Heart left ventricle (tissue), 16 donors: Measurements from ENCODE around the gene MYO1H. TPM values are rescaled to one million over a fixed set of nuclear protein-coding genes. Genes with fewer than 3 reads are reported as not detected.

Experiments
- ATAC-seq, 4 donors: fragments of 200-7000 bp; cut with Tn5 transposase; one replicate each; pipeline ENCODE4 v1.9.1; 2020 to 2022; ENCODE audit warnings: moderate library complexity in 4 of 4, mild to moderate bottlenecking in 3 of 4, moderate number of reproducible peaks in 1 of 4
- DNase-seq, 5 donors: peaks; one replicate each; pipeline ENCODE4 v3.0.0-alpha.2; 2020
- H3K27ac ChIP-seq, 12 donors: fragments of 200-600 bp; sonication (generic) in 4 of 12; one replicate each; pipeline versions ENCODE4 v1.5.0 to v1.8.0; 2016 to 2022; ENCODE audit warnings: mild to moderate bottlenecking in 2 of 12
- H3K27me3 ChIP-seq, 9 donors: fragments of 200-600 bp; sonication (generic) in 2 of 9; one replicate each; pipeline versions ENCODE4 v1.5.1 to v1.8.0; 2016 to 2022; ENCODE audit warnings: mild to moderate bottlenecking in 3 of 9
- H3K36me3 ChIP-seq, 9 donors: fragments of 200-600 bp; sonication (generic) in 2 of 9; one replicate each; pipeline versions ENCODE4 v1.5.0 to v1.8.0; 2018 to 2022; ENCODE audit warnings: mild to moderate bottlenecking in 2 of 9
- H3K4me1 ChIP-seq, 12 donors: fragments of 200-600 bp; sonication (generic) in 4 of 12; one replicate each; pipeline versions ENCODE4 v1.5.0 to v1.8.0; 2016 to 2022; ENCODE audit warnings: mild to moderate bottlenecking in 3 of 12
- H3K4me3 ChIP-seq, 12 donors: fragments of 200-600 bp; sonication (generic) in 4 of 12; one replicate each; pipeline versions ENCODE4 v1.5.0 to v1.8.0; 2017 to 2022; ENCODE audit warnings: mild to moderate bottlenecking in 9 of 12, moderate library complexity in 4 of 12
- H3K9me3 ChIP-seq, 12 donors: fragments of 200-600 bp; sonication (generic) in 4 of 12; one replicate each; pipeline versions ENCODE4 v1.5.0 to v1.8.0; 2016 to 2022; ENCODE audit warnings: mild to moderate bottlenecking in 1 of 12
- POLR2A ChIP-seq, 2 donors: fragments of 450-650 bp; IDR thresholded peaks; one replicate each; pipeline ENCODE4 v1.6.1; 2017; ENCODE audit warnings: antibody characterized with exemption in 2 of 2, mild to moderate bottlenecking in 2 of 2, moderate library complexity in 2 of 2
- WGBS, 4 donors: extraction: QIAGEN DNeasy Blood & Tissue Kit in 2 of 4; methylation state at CpG; one replicate each; pipeline versions ENCODE4 v1.1.5 to v1.1.7; 2013 to 2018; 5-methylcytosine and 5-hydroxymethylcytosine counted together
- intact Hi-C, 10 donors: fragments of 100-400 bp; cut with DNase I; formaldehyde crosslinking; loops; one replicate each; pipeline versions ENCODE4 v1.11.1 to v1.14.2; 2022
- polyA plus RNA-seq, 2 donors: library from polyadenylated mRNA; stranded (reverse); fragments of 200-250 nt; gene quantifications; one replicate each; pipeline ENCODE4 v1.2.3, GENCODE V29; 2013
- total RNA-seq, 9 donors: library from RNA; depleted of rRNA in 2 of 9; stranded (reverse); fragments of >200 nt in 2 of 9; fragmentation: NEBNext Ultra II Directional in 3 of 9; extraction: Animal tissue kit (Norgen Biotek cat#: 25700) in 3 of 9; gene quantifications; one replicate each; pipeline versions ENCODE4 v1.1.0 to v1.2.4, GENCODE V29; 2016 to 2023
- TF ChIP-seq, protein P1 (sequence below), 12 donors: fragments of 200-600 bp; sonication (generic) in 4 of 12; IDR thresholded peaks; one replicate each; pipeline versions ENCODE4 v1.5.0 to v1.8.0; 2018 to 2022; ENCODE audit warnings: antibody characterized with exemption in 12 of 12, mild to moderate bottlenecking in 5 of 12
- donor health status: ischemic (EF 13 %, LVEDD 7.1; RV severe dilation, severe dysfunction).
- donor health status: healthy with polysubstance abuse.
- donor health status: DM: no; HTN: yes; CAD: no.
- donor health status: DM: no; HTN: no; CAD: no.
- donor health status: ischemic (EF 25% LVEDD 6.9; RV normal size, moderate dysfunction).
- donor health status: ischemic (EF 25% LVEDD 5.7; RV mildly dilated, moderate dysfunction).
- donor health status: healthy.
- donor health status: DM: yes; HTN: yes; CAD: no.
- donor health status: ischemic (EF 35%, LVEDD 5.7; RV mildly dilated, moderate dysfunction).
- donor health status: nonischemic (EF 11% LVEDD 7.7; RV severe dilation, severe dysfunction).
- donor health status: DM: yes; HTN: yes; CAD: no.
- donor health status: PGD.
- donor health status: ischemic (EF 29% LVEDD 5.4; RV normal size, mild dysfunction).
- donor health status: nonischemic (EF 23%, LVEDD 6.1; RV moderate dilation, normal function).

MYO1H gene
- total and polyA plus RNA-seq, 11 donors: 0.04 to 1.00 (median 0.22) TPM; not detected in 3

- 83 to 95% (median 93%) methylated on average over 6 of the region's 6 CpGs for WGBS, 4 donors
- intact Hi-C loops: loop anchor here in 8 of 10 donors (5.0 to 10.0 kb wide), 4 partner anchors 47 to 347 kb away; partner anchors contain the start of genes KCTD10 (in 5 of the 8) and UBE3B (in 5 of the 8)
These were observed 82.5 kb downstream of the MYO1H start for GRCh38 chr12:109430244-109430643.

DNA sequence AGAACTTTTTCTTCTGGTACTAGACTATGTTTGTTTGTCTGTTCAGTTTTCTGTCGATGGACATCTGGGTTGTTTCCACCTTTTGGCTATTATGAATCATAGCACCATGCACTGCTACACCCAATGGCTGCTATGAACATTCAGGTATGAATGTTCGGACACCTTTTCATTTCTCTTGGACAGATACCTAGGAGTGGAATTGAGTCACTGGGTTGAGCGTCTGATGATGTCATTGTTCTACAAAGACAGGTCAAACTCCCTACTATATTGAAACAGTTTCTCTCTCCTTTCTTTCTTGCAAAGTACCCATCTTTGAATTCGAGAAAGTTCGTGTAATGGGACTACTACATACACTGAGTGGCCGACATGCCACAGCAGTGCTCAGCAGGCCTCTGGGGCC lies 84.7 kb downstream of the MYO1H start:
- DNase-seq: no peak
- H3K4me1 ChIP-seq: peaks cover 0 to 16% (median 10%) of the 10 kb centered on the region in 12 donors
- no peaks in the 10 kb centered on the region for H3K9me3 ChIP-seq
- no peak for TF ChIP-seq POLR2A (IDR thresholded peaks at IDR 0.05)
- TF ChIP-seq, protein P1, sequence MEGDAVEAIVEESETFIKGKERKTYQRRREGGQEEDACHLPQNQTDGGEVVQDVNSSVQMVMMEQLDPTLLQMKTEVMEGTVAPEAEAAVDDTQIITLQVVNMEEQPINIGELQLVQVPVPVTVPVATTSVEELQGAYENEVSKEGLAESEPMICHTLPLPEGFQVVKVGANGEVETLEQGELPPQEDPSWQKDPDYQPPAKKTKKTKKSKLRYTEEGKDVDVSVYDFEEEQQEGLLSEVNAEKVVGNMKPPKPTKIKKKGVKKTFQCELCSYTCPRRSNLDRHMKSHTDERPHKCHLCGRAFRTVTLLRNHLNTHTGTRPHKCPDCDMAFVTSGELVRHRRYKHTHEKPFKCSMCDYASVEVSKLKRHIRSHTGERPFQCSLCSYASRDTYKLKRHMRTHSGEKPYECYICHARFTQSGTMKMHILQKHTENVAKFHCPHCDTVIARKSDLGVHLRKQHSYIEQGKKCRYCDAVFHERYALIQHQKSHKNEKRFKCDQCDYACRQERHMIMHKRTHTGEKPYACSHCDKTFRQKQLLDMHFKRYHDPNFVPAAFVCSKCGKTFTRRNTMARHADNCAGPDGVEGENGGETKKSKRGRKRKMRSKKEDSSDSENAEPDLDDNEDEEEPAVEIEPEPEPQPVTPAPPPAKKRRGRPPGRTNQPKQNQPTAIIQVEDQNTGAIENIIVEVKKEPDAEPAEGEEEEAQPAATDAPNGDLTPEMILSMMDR (IDR thresholded peaks at IDR 0.05): no peak
- no peak for ATAC-seq
- peak overlapping the region in 5 of 12 donors; percentile 9 to 68 (median 33) for H3K27ac ChIP-seq
- no peak overlapping the region for H3K4me3 ChIP-seq
- intact Hi-C loops: loop anchor here in 9 of 10 donors (1.0 to 10.0 kb wide), 6 partner anchors 44 to 345 kb away; partner anchors contain the start of genes KCTD10 (in 8 of the 9) and UBE3B (in 8 of the 9)
- 62 to 70% (median 65%) methylated on average over 6 of the region's 6 CpGs for WGBS, 4 donors
- no peaks in the 10 kb centered on the region for H3K36me3 ChIP-seq
- H3K27me3 ChIP-seq: no peaks in the 10 kb centered on the region

More at GRCh38 chr12:109430244-109430643, 82.5 kb downstream of the MYO1H start:
- ATAC-seq (no peak), DNase-seq (no peak)
- no peak overlapping the region for H3K27ac ChIP-seq
- TF ChIP-seq, protein P1 (IDR thresholded peaks at IDR 0.05): no peak
- no peak for TF ChIP-seq POLR2A (IDR thresholded peaks at IDR 0.05)
- no peak overlapping the region for H3K4me3 ChIP-seq
- no peaks in the 10 kb centered on the region for H3K9me3 ChIP-seq
- peaks cover 0 to 16% (median 10%) of the 10 kb centered on the region in 12 donors for H3K4me1 ChIP-seq
- no peaks in the 10 kb centered on the region for H3K36me3 ChIP-seq
- no peaks in the 10 kb centered on the region for H3K27me3 ChIP-seq

DNA sequence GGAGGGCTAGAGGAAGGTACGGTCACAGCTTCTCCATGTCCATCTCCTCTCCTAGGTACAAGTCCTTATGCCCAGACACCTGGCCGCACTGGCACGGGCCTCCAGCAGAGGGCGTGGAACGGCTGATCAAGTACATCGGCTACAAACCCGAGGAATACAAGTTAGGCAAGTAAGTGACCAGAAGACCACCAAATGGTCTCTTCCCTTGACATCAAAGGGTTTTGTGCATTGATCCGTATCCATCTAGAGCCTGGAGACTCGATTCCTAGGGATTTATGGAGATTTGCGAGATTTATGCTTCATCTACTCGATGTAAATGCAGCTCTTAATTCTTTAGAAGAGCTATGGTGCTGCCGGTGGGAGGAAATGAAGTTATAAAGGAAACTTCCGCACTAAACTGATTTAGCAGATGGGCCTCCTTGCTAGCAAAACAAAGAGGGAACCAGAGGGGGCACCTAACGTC lies 85.2 kb downstream of the MYO1H start:
- Histone ChIP-seq H3K4me1 (peaks cover 0 to 16% (median 10%) of the 10 kb centered on the region in 12 donors), H3K4me3 (peak overlapping the region in 6 of 12 donors; percentile 1 to 26 (median 9)), H3K9me3 (no peaks in the 10 kb centered on the region), H3K27me3 (no peaks in the 10 kb centered on the region), H3K27ac (peak overlapping the region in 10 of 12 donors; percentile 3 to 68 (median 32)), H3K36me3 (no peaks in the 10 kb centered on the region)
- intact Hi-C loops: loop anchor here in 9 of 10 donors (1.0 to 10.0 kb wide), 6 partner anchors 44 to 344 kb away; partner anchors contain the start of genes KCTD10 (in 8 of the 9) and UBE3B (in 8 of the 9)
- no peak for TF ChIP-seq POLR2A (IDR thresholded peaks at IDR 0.05)
- TF ChIP-seq, protein P1 (IDR thresholded peaks at IDR 0.05): peak; percentile 72 to 89 (median 82)
- ATAC-seq: peak in 3 of 4 donors; percentile 47 to 80 (median 74)
- WGBS, 4 donors: 22 to 29% (median 26%) methylated on average over 14 of the region's 14 CpGs
- peak; percentile 79 to 92 (median 85) for DNase-seq

DNA sequence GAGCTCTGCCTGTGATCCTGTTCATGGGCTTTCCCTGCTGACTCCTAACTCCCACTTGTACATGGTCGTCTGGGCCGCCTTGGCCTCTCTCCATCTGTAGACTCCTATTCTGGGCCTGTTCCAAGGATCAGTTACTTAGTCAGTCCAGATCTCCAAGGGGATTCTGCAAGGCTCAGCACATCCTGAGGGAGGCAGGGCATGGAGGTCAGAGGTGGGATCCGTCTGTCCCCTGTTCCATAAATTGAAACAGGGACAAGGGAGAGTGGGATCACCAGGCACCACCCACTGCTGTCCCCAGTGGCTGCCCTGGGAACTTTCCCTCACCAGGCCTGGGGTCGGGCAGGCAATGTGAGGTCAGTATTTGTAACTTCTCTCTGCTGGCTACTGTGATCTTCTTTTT lies 85.9 kb downstream of the MYO1H start:
- intact Hi-C loops: loop anchor here in 8 of 10 donors (2.0 to 10.0 kb wide), 5 partner anchors 43 to 344 kb away; partner anchors contain the start of genes KCTD10 (in 6 of the 8) and UBE3B (in 6 of the 8)
- H3K27ac ChIP-seq: peak overlapping the region in 7 of 12 donors; percentile 9 to 68 (median 33)

More for the DNA sequence above, 85.9 kb downstream of the MYO1H start:
- DNase-seq: peak in 4 of 5 donors; percentile 15 to 59 (median 40)
- H3K27me3 ChIP-seq: no peaks in the 10 kb centered on the region
- H3K4me1 ChIP-seq: peaks cover 0 to 16% (median 10%) of the 10 kb centered on the region in 12 donors
- H3K4me3 ChIP-seq: no peak overlapping the region
- ATAC-seq: peak; percentile 3 to 65 (median 48)
- WGBS, 4 donors: 46 to 68% (median 66%) methylated on average over 4 of the region's 4 CpGs
- no peaks in the 10 kb centered on the region for H3K9me3 ChIP-seq
- H3K36me3 ChIP-seq: no peaks in the 10 kb centered on the region
- TF ChIP-seq, protein P1 (IDR thresholded peaks at IDR 0.05): peak in 9 of 12 donors; percentile 14 to 50 (median 34)
- TF ChIP-seq POLR2A (IDR thresholded peaks at IDR 0.05): no peak
